ENCODE measurements around the gene NUTM2B.
"Not testable (repeated sequence)": the region's sequence is repeated elsewhere in the genome, so short reads cannot be mapped to it uniquely, and the experiment has no call there.

Gene NUTM2B

GRCh38 chr10:79702927-79703326 is at the start of gene NUTM2B:
Gene NUTM2B (plus strand): TSS chr10:79703227. CDS start chr10:79703610, 383 bp downstream.
- H3K27me3 ChIP-seq (ENCODE audit: insufficient read depth, poor library complexity, severe bottlenecking); DNase-seq (ENCODE audit: low spot score); H3K4me1 ChIP-seq (ENCODE audit: insufficient read depth, poor library complexity, severe bottlenecking); H3K4me3 ChIP-seq (ENCODE audit: severe bottlenecking); H3K9me3 ChIP-seq (ENCODE audit: severe bottlenecking); ATAC-seq (ENCODE audit: low read depth); H3K27ac ChIP-seq (ENCODE audit: poor library complexity, severe bottlenecking); H3K36me3 ChIP-seq (ENCODE audit: low read depth): not testable (repeated sequence)

- H3K36me3 ChIP-seq (ENCODE audit: low read depth); H3K27me3 ChIP-seq (ENCODE audit: insufficient read depth, poor library complexity, severe bottlenecking); H3K4me3 ChIP-seq (ENCODE audit: severe bottlenecking); ATAC-seq (ENCODE audit: low read depth); DNase-seq (ENCODE audit: low spot score); H3K27ac ChIP-seq (ENCODE audit: poor library complexity, severe bottlenecking); H3K9me3 ChIP-seq (ENCODE audit: severe bottlenecking); H3K4me1 ChIP-seq (ENCODE audit: insufficient read depth, poor library complexity, severe bottlenecking): not testable (repeated sequence)
Observed at GRCh38 chr10:79663287-79663686, 39.7 kb upstream of the NUTM2B start.

- not testable (repeated sequence) for H3K9me3 ChIP-seq (ENCODE audit: severe bottlenecking); H3K27me3 ChIP-seq (ENCODE audit: insufficient read depth, poor library complexity, severe bottlenecking); ATAC-seq (ENCODE audit: low read depth); H3K4me3 ChIP-seq (ENCODE audit: severe bottlenecking); DNase-seq (ENCODE audit: low spot score); H3K27ac ChIP-seq (ENCODE audit: poor library complexity, severe bottlenecking); H3K36me3 ChIP-seq (ENCODE audit: low read depth); H3K4me1 ChIP-seq (ENCODE audit: insufficient read depth, poor library complexity, severe bottlenecking)
Observed at GRCh38 chr10:79664686-79665085, 38.3 kb upstream of the NUTM2B start.

- not testable (repeated sequence) for H3K9me3 ChIP-seq (ENCODE audit: severe bottlenecking); DNase-seq (ENCODE audit: low spot score); H3K36me3 ChIP-seq (ENCODE audit: low read depth); H3K27me3 ChIP-seq (ENCODE audit: insufficient read depth, poor library complexity, severe bottlenecking); ATAC-seq (ENCODE audit: low read depth); H3K4me3 ChIP-seq (ENCODE audit: severe bottlenecking); H3K4me1 ChIP-seq (ENCODE audit: insufficient read depth, poor library complexity, severe bottlenecking); H3K27ac ChIP-seq (ENCODE audit: poor library complexity, severe bottlenecking)
Observed at GRCh38 chr10:79669248-79669788, 33.7 kb upstream of the NUTM2B start.

- not testable (repeated sequence) for H3K4me3 ChIP-seq (ENCODE audit: severe bottlenecking); H3K4me1 ChIP-seq (ENCODE audit: insufficient read depth, poor library complexity, severe bottlenecking); H3K36me3 ChIP-seq (ENCODE audit: low read depth); H3K9me3 ChIP-seq (ENCODE audit: severe bottlenecking); DNase-seq (ENCODE audit: low spot score); H3K27me3 ChIP-seq (ENCODE audit: insufficient read depth, poor library complexity, severe bottlenecking); H3K27ac ChIP-seq (ENCODE audit: poor library complexity, severe bottlenecking)
- ATAC-seq (ENCODE audit: low read depth), result peak; percentile 14; the same call in 1 of the 3 replicates
Observed at GRCh38 chr10:79674878-79675277, 28.1 kb upstream of the NUTM2B start.

- H3K27me3 ChIP-seq (ENCODE audit: insufficient read depth, poor library complexity, severe bottlenecking); H3K4me1 ChIP-seq (ENCODE audit: insufficient read depth, poor library complexity, severe bottlenecking); H3K27ac ChIP-seq (ENCODE audit: poor library complexity, severe bottlenecking); H3K9me3 ChIP-seq (ENCODE audit: severe bottlenecking); ATAC-seq (ENCODE audit: low read depth); H3K4me3 ChIP-seq (ENCODE audit: severe bottlenecking); DNase-seq (ENCODE audit: low spot score); H3K36me3 ChIP-seq (ENCODE audit: low read depth): not testable (repeated sequence)
Observed at GRCh38 chr10:79683026-79683883, 19.8 kb upstream of the NUTM2B start.

GRCh38 chr10:79683884-79684720 is 18.9 kb upstream of the NUTM2B start:
- not testable (repeated sequence) for H3K27ac ChIP-seq (ENCODE audit: poor library complexity, severe bottlenecking); H3K9me3 ChIP-seq (ENCODE audit: severe bottlenecking); H3K4me3 ChIP-seq (ENCODE audit: severe bottlenecking); H3K36me3 ChIP-seq (ENCODE audit: low read depth); H3K27me3 ChIP-seq (ENCODE audit: insufficient read depth, poor library complexity, severe bottlenecking); H3K4me1 ChIP-seq (ENCODE audit: insufficient read depth, poor library complexity, severe bottlenecking); ATAC-seq (ENCODE audit: low read depth); DNase-seq (ENCODE audit: low spot score)

- H3K27ac ChIP-seq (ENCODE audit: poor library complexity, severe bottlenecking); H3K4me3 ChIP-seq (ENCODE audit: severe bottlenecking); H3K4me1 ChIP-seq (ENCODE audit: insufficient read depth, poor library complexity, severe bottlenecking); H3K9me3 ChIP-seq (ENCODE audit: severe bottlenecking); H3K27me3 ChIP-seq (ENCODE audit: insufficient read depth, poor library complexity, severe bottlenecking); H3K36me3 ChIP-seq (ENCODE audit: low read depth): not testable (repeated sequence)
- ATAC-seq (ENCODE audit: low read depth) (peak; percentile 86), DNase-seq (ENCODE audit: low spot score) (peak; percentile 62)
Observed at GRCh38 chr10:79685044-79685685, 17.9 kb upstream of the NUTM2B start.

- H3K4me3 ChIP-seq (ENCODE audit: severe bottlenecking); H3K27ac ChIP-seq (ENCODE audit: poor library complexity, severe bottlenecking); ATAC-seq (ENCODE audit: low read depth); H3K4me1 ChIP-seq (ENCODE audit: insufficient read depth, poor library complexity, severe bottlenecking); H3K27me3 ChIP-seq (ENCODE audit: insufficient read depth, poor library complexity, severe bottlenecking); H3K36me3 ChIP-seq (ENCODE audit: low read depth); H3K9me3 ChIP-seq (ENCODE audit: severe bottlenecking); DNase-seq (ENCODE audit: low spot score): not testable (repeated sequence)
Observed at GRCh38 chr10:79686595-79686994, 16.4 kb upstream of the NUTM2B start.

- DNase-seq (ENCODE audit: low spot score); H3K9me3 ChIP-seq (ENCODE audit: severe bottlenecking); H3K27me3 ChIP-seq (ENCODE audit: insufficient read depth, poor library complexity, severe bottlenecking); H3K27ac ChIP-seq (ENCODE audit: poor library complexity, severe bottlenecking); H3K4me1 ChIP-seq (ENCODE audit: insufficient read depth, poor library complexity, severe bottlenecking); ATAC-seq (ENCODE audit: low read depth); H3K36me3 ChIP-seq (ENCODE audit: low read depth); H3K4me3 ChIP-seq (ENCODE audit: severe bottlenecking): not testable (repeated sequence)
Observed at GRCh38 chr10:79687406-79688150, 15.4 kb upstream of the NUTM2B start.

Data from RWPE2 (cell line).